ENCODE measurements around the gene AIRE.

AIRE gene

DNA sequence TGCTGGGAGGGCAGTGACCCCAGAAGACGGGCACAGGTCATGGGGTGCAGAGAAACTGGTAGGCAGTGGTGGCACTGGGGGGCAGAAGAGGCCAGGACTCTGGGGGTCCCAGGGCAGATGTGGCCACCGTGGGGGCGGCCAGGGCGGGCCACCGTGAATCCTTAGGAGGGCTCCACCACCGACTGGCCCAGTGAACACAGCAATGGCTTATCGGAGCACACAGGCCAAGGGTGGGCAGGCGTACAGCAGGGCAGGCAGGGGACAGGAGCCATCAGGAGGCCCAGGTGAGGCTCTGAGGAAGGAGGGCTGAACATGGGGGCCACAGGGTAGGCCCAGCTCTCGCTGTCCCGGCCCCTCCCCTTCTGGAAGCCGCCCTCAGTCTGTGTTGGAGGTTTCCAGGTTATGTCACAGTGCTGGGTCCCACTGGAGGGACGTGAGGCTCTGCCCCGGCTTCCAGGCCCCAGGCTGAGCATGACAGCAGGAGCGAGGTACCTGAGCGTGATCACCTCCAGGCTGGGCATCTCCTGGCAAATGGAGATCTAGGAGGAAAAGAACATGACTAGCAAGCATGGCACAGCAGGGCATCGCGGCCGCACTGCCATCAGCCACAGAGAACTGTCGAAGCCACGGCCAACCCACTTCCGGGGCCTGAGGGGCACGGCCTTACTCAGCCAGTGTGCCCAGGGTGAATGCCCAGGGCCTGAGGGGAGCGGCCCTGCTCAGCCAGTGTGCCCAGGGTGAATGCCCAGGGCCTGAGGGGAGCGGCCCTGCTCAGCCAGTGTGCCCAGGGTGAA is 49.8 kb downstream of the AIRE start:
- no peak overlapping the region for H3K4me3 ChIP-seq (ENCODE audit: insufficient read depth in 1 of 2, low read depth in 1 of 2, low read length in 2 of 2)
- no peak overlapping the region for H2BK120ac ChIP-seq (ENCODE audit: low read depth, low read length)
- H2AFZ ChIP-seq (ENCODE audit: low read depth, low read length): no peak overlapping the region
- H2BK15ac ChIP-seq (ENCODE audit: low read depth, poor library complexity, severe bottlenecking): no peak overlapping the region
- no peak overlapping the region for H3K14ac ChIP-seq (ENCODE audit: low read length in 2 of 2)
- no peak overlapping the region for H3K4me2 ChIP-seq (ENCODE audit: low read length, poor library complexity, severe bottlenecking)
- no peak overlapping the region for H3K23ac ChIP-seq (ENCODE audit: low read length in 2 of 2)
- peaks cover 6% of the 10 kb centered on the region for H3K4me1 ChIP-seq (ENCODE audit: control insufficient read depth, insufficient read depth, low read depth, low read length)
- no peak overlapping the region for H3K9ac ChIP-seq (ENCODE audit: low read length)
- no peak overlapping the region for H3K27ac ChIP-seq (ENCODE audit: low read length, poor library complexity, severe bottlenecking)
- H2BK5ac ChIP-seq (ENCODE audit: low read depth, low read length, poor library complexity, severe bottlenecking): no peak overlapping the region
- no peak overlapping the region for H2BK12ac ChIP-seq (ENCODE audit: low read length in 2 of 2)
- no peak overlapping the region for H4K8ac ChIP-seq (ENCODE audit: low read length)
- no peaks in the 10 kb centered on the region for H3K27me3 ChIP-seq (ENCODE audit: control insufficient read depth in 1 of 2, insufficient read depth in 1 of 2, low read length in 2 of 2)
- no peak overlapping the region for H2AK5ac ChIP-seq (ENCODE audit: low read length, severe bottlenecking)
- no peak overlapping the region for H3K18ac ChIP-seq (ENCODE audit: low read depth in 1 of 2, low read length in 2 of 2)
- 92% methylated on average over 23 of the region's 24 CpGs for WGBS
- no peak for DNase-seq
- H3K4ac ChIP-seq (ENCODE audit: low read depth in 1 of 2, low read length in 2 of 2): no peak overlapping the region
- no peaks in the 10 kb centered on the region for H3K9me3 ChIP-seq (ENCODE audit: control insufficient read depth, low read length)
- peaks cover 4% of the 10 kb centered on the region for H3K79me1 ChIP-seq (replicated peaks; ENCODE audit: low read length, poor library complexity, severe bottlenecking)
- peaks cover 26 to 44% of the 10 kb centered on the region in 2 experiments for H3K36me3 ChIP-seq (ENCODE audit: control insufficient read depth in 1 of 2, insufficient read depth in 2 of 2, low read depth in 1 of 2, low read length in 2 of 2)
- H4K91ac ChIP-seq (ENCODE audit: low read length): no peak overlapping the region

GRCh38 chr21:44337449-44337848 is 51.8 kb downstream of the AIRE start:
- Histone ChIP-seq H3K36me3 (ENCODE audit: control insufficient read depth in 1 of 2, insufficient read depth in 2 of 2, low read depth in 1 of 2, low read length in 2 of 2) (peaks cover 22 to 31% of the 10 kb centered on the region in 2 experiments), H2AFZ (ENCODE audit: low read depth, low read length) (no peak overlapping the region), H2BK5ac (ENCODE audit: low read depth, low read length, poor library complexity, severe bottlenecking) (no peak overlapping the region), H3K14ac (ENCODE audit: low read length in 2 of 2) (no peak overlapping the region), H4K8ac (ENCODE audit: low read length) (no peak overlapping the region), H3K4me3 (ENCODE audit: insufficient read depth in 1 of 2, low read depth in 1 of 2, low read length in 2 of 2) (no peak overlapping the region), H3K23ac (ENCODE audit: low read length in 2 of 2) (no peak overlapping the region), H3K4me1 (ENCODE audit: control insufficient read depth, insufficient read depth, low read depth, low read length) (peaks cover 4% of the 10 kb centered on the region), H3K27ac (ENCODE audit: low read length, poor library complexity, severe bottlenecking) (no peak overlapping the region), H3K79me1 (replicated peaks; ENCODE audit: low read length, poor library complexity, severe bottlenecking) (peaks cover 4% of the 10 kb centered on the region), H3K18ac (ENCODE audit: low read depth in 1 of 2, low read length in 2 of 2) (no peak overlapping the region), H3K4me2 (ENCODE audit: low read length, poor library complexity, severe bottlenecking) (no peak overlapping the region), H2BK12ac (ENCODE audit: low read length in 2 of 2) (no peak overlapping the region), H4K91ac (ENCODE audit: low read length) (no peak overlapping the region), H3K27me3 (ENCODE audit: control insufficient read depth in 1 of 2, insufficient read depth in 1 of 2, low read length in 2 of 2) (no peaks in the 10 kb centered on the region), H2BK15ac (ENCODE audit: low read depth, poor library complexity, severe bottlenecking) (no peak overlapping the region), H2AK5ac (ENCODE audit: low read length, severe bottlenecking) (no peak overlapping the region), H3K4ac (ENCODE audit: low read depth in 1 of 2, low read length in 2 of 2) (no peak overlapping the region), H3K9ac (ENCODE audit: low read length) (peak overlapping the region; percentile 79), H2BK120ac (ENCODE audit: low read depth, low read length) (no peak overlapping the region), H3K9me3 (ENCODE audit: control insufficient read depth, low read length) (no peaks in the 10 kb centered on the region)
- no peak for DNase-seq
- 86% methylated on average over 1 of the region's 3 CpGs for WGBS

DNA sequence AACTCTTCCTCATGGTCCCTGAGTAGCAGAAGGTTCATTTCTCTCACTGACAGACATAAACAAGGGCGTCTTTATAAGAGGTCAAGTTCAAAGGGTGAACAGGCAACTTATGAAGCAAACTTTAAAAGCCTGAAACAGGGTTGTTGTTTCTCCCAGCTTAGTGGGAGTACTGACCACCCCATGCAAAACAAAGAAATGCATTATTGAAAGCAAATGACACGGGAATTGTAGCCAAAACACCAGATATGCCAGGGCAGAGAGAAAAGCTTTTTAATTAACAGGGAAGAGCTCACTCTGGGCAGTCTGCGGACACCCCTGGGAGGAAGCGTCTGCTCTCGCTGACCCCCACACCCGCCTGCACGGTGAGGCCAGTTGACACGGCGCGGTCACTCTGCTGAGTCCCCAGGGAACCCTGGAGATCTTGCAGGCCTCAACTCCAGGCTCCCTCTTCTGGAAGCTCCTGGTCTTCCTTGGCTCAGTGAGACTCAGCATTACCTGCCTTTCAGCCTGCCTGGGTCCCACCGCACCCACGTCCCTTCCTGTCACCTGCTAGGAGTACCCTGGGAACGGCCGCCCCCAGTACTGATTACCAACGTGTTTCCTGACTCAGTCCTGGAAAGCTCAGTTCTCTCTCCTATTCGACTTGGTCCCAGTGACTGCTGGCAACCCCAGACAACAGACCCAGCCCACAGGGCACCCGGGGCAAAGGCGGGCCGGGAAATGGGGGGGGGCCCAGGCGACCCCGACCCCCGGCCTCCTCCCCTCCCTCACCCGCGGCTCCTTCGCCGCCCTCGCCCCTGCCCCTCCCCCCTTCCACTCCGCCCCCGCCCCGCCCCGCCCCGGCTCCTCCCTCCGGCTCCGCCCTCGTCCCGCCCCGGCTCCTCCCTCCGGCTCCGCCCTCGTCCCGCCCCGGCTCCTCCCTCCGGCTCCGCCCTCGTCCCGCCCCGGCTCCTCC is 52.5 kb downstream of the AIRE start:
- Histone ChIP-seq H2BK120ac (ENCODE audit: low read depth, low read length) (no peak overlapping the region), H3K4me2 (ENCODE audit: low read length, poor library complexity, severe bottlenecking) (peak overlapping the region; percentile 90), H3K4me3 (ENCODE audit: insufficient read depth in 1 of 2, low read depth in 1 of 2, low read length in 2 of 2) (peak overlapping the region; percentile 62 to 80), H3K27ac (ENCODE audit: low read length, poor library complexity, severe bottlenecking) (no peak overlapping the region), H2BK12ac (ENCODE audit: low read length in 2 of 2) (peak overlapping the region in 1 of 2 experiments; percentile 93), H2AK5ac (ENCODE audit: low read length, severe bottlenecking) (no peak overlapping the region), H3K23ac (ENCODE audit: low read length in 2 of 2) (no peak overlapping the region), H2AFZ (ENCODE audit: low read depth, low read length) (peak overlapping the region; percentile 92), H2BK15ac (ENCODE audit: low read depth, poor library complexity, severe bottlenecking) (no peak overlapping the region), H3K36me3 (ENCODE audit: control insufficient read depth in 1 of 2, insufficient read depth in 2 of 2, low read depth in 1 of 2, low read length in 2 of 2) (peaks cover 22 to 24% of the 10 kb centered on the region in 2 experiments), H3K14ac (ENCODE audit: low read length in 2 of 2) (peak overlapping the region in 1 of 2 experiments; percentile 31), H4K91ac (ENCODE audit: low read length) (no peak overlapping the region), H3K27me3 (ENCODE audit: control insufficient read depth in 1 of 2, insufficient read depth in 1 of 2, low read length in 2 of 2) (no peaks in the 10 kb centered on the region), H3K4me1 (ENCODE audit: control insufficient read depth, insufficient read depth, low read depth, low read length) (peaks cover 4% of the 10 kb centered on the region), H3K18ac (ENCODE audit: low read depth in 1 of 2, low read length in 2 of 2) (peak overlapping the region in 1 of 2 experiments; percentile 92), H4K8ac (ENCODE audit: low read length) (peak overlapping the region; percentile 3), H3K9ac (ENCODE audit: low read length) (peak overlapping the region; percentile 79), H2BK5ac (ENCODE audit: low read depth, low read length, poor library complexity, severe bottlenecking) (no peak overlapping the region), H3K4ac (ENCODE audit: low read depth in 1 of 2, low read length in 2 of 2) (peak overlapping the region in 1 of 2 experiments; percentile 66), H3K79me1 (replicated peaks; ENCODE audit: low read length, poor library complexity, severe bottlenecking) (peaks cover 4% of the 10 kb centered on the region), H3K9me3 (ENCODE audit: control insufficient read depth, low read length) (no peaks in the 10 kb centered on the region)
- DNase-seq: peak; percentile 78
- WGBS: 11% methylated on average over 15 of the region's 47 CpGs

Data from mesenchymal stem cell (in vitro differentiated cells and primary cell).